IMR-90 (cell line): ENCODE measurements around the gene SEL1L. TPM values are rescaled to one million over a fixed set of nuclear protein-coding genes. Genes with fewer than 3 reads are reported as not detected.

Source experiments
- ATAC-seq: fragments of 200-7000 bp; cut with Tn5 transposase; 2 replicates; pipeline ENCODE4 v1.9.1; 2020; ENCODE audit warnings: low read depth, mild to moderate bottlenecking, moderate library complexity
- BruUV-seq: library from RNA; stranded (reverse); fragments of 400-500 nt; replicated peaks from 2 replicates; lab custom pipeline; 2021; lab: Mats Ljungman, UMichigan
- CTCF ChIA-PET: fragments of 300-600 bp; formaldehyde crosslinking; extraction: SDS; loops from one replicate; lab custom pipeline; 2021; ENCODE audit warnings: antibody characterized with exemption; lab: Yijun Ruan, JAX
- POLR2A ChIA-PET: fragments of 300-600 bp; sonication (Branson Sonifier 250); formaldehyde crosslinking; loops from one replicate; lab custom pipeline; 2022; ENCODE audit warnings: antibody characterized with exemption; ENCODE audit not compliant: unreplicated experiment; lab: Charles Lee
- DNase-seq: peaks from one replicate; pipeline ENCODE4 v3.0.0; 2013
- H2AFZ ChIP-seq: replicated peaks from 2 replicates; pipeline ENCODE3; 2013; ENCODE audit warnings: low read length, mild to moderate bottlenecking; ENCODE audit not compliant: poor library complexity
- H2AK5ac ChIP-seq: 2 replicates; pipeline ENCODE4 v1.6.1; 2013; ENCODE audit warnings: low read depth, low read length, inconsistent platforms
- H2AK9ac ChIP-seq: replicated peaks from 2 replicates; pipeline ENCODE3; 2013; ENCODE audit warnings: mild to moderate bottlenecking, low read depth, low read length, moderate library complexity; ENCODE audit not compliant: poor library complexity
- H2BK120ac ChIP-seq: 2 replicates; pipeline ENCODE4 v1.6.1; 2013; ENCODE audit warnings: low read depth, low read length, inconsistent platforms
- H2BK15ac ChIP-seq: 3 replicates; pipeline ENCODE4 v1.6.1; 2013; ENCODE audit warnings: low read depth, low read length, inconsistent platforms
- H2BK20ac ChIP-seq: 2 replicates; pipeline ENCODE4 v1.6.1; 2013; ENCODE audit warnings: low read depth, mild to moderate bottlenecking, inconsistent platforms, low read length, moderate library complexity
- H2BK5ac ChIP-seq: 2 replicates; pipeline ENCODE4 v1.6.1; 2013; ENCODE audit warnings: mild to moderate bottlenecking, low read depth, low read length, inconsistent platforms; ENCODE audit not compliant: poor library complexity, severe bottlenecking
- H3K14ac ChIP-seq: replicated peaks from 2 replicates; pipeline ENCODE4 v1.6.1; 2013; ENCODE audit warnings: low read depth, low read length, inconsistent platforms
- H3K18ac ChIP-seq: 2 replicates; pipeline ENCODE4 v1.6.1; 2013; ENCODE audit warnings: low read depth, low read length, control low read depth
- H3K23ac ChIP-seq: 2 replicates; pipeline ENCODE4 v1.6.1; 2013; ENCODE audit warnings: low read depth, low read length, inconsistent platforms
- H3K27ac ChIP-seq: 2 replicates; pipeline ENCODE4 v1.5.1; 2013; ENCODE audit warnings: mild to moderate bottlenecking, control low read depth, low read length; ENCODE audit not compliant: insufficient read depth
- H3K27me3 ChIP-seq: 2 replicates; pipeline ENCODE4 v1.6.1; 2013; ENCODE audit warnings: low read length; ENCODE audit not compliant: control insufficient read depth, insufficient read depth
- H3K36me3 ChIP-seq: 2 replicates; pipeline ENCODE4 v1.6.1; 2013; ENCODE audit warnings: low read length, mixed read lengths; ENCODE audit not compliant: control insufficient read depth, insufficient read depth
- H3K4ac ChIP-seq: 2 replicates; pipeline ENCODE4 v1.6.1; 2013; ENCODE audit warnings: low read depth, low read length, inconsistent platforms
- H3K4me1 ChIP-seq: 2 replicates; pipeline ENCODE4 v1.6.1; 2013; ENCODE audit warnings: low read length, mixed read lengths; ENCODE audit not compliant: control insufficient read depth, insufficient read depth
- H3K4me2 ChIP-seq: 2 replicates; pipeline ENCODE4 v1.6.1; 2013; ENCODE audit warnings: low read depth, mild to moderate bottlenecking, control low read depth, low read length, moderate library complexity
- H3K4me3 ChIP-seq: 2 replicates; pipeline ENCODE4 v1.5.1; 2013; ENCODE audit warnings: low read depth, mild to moderate bottlenecking, control low read depth, low read length, moderate library complexity; ENCODE audit not compliant: insufficient read depth
- H3K56ac ChIP-seq: 2 replicates; pipeline ENCODE4 v1.6.1; 2013; ENCODE audit warnings: low read length, inconsistent platforms; ENCODE audit not compliant: insufficient read depth; ENCODE audit errors: extremely low read depth
- H3K79me1 ChIP-seq, 2 experiments: 2 replicates each; pipeline ENCODE4 v1.6.1; 2013; ENCODE audit warnings: low read length in 2 of 2, inconsistent platforms in 1 of 2, low read depth in 1 of 2
- H3K9ac ChIP-seq: 2 replicates; pipeline ENCODE4 v1.6.1; 2013; ENCODE audit warnings: low read depth, low read length, control low read depth
- H3K9me1 ChIP-seq: 2 replicates; pipeline ENCODE4 v1.6.1; 2013; ENCODE audit warnings: low read length, inconsistent platforms; ENCODE audit not compliant: insufficient read depth
- H3K9me3 ChIP-seq: 2 replicates; pipeline ENCODE4 v1.6.1; 2013; ENCODE audit warnings: low read length; ENCODE audit not compliant: control insufficient read depth, insufficient read depth
- H4K20me1 ChIP-seq: 2 replicates; pipeline ENCODE4 v1.6.1; 2013; ENCODE audit warnings: low read length, inconsistent platforms; ENCODE audit not compliant: insufficient read depth
- H4K5ac ChIP-seq: 2 replicates; pipeline ENCODE4 v1.6.1; 2013; ENCODE audit warnings: mild to moderate bottlenecking, low read depth, low read length, control low read depth
- H4K8ac ChIP-seq, 2 experiments: 2 replicates each; pipeline ENCODE4 v1.6.1; 2013; ENCODE audit warnings: low read depth in 2 of 2, low read length in 2 of 2, control low read depth in 1 of 2, inconsistent platforms in 1 of 2
- H4K91ac ChIP-seq: 2 replicates; pipeline ENCODE4 v1.6.1; 2013; ENCODE audit warnings: low read depth, low read length, inconsistent platforms; ENCODE audit not compliant: insufficient read depth
- BHLHE40 ChIP-seq: fragments of 150-350 bp; IDR thresholded peaks from 2 replicates; pipeline ENCODE4 v1.6.1; 2016; ENCODE audit warnings: mild to moderate bottlenecking, low read depth, low read length
- WGBS, 2 experiments: methylation state at CpG; one replicate each; pipeline versions ENCODE4 v1.1.5 to v1.1.7; 2013; ENCODE audit warnings: missing lambda C conversion rate in 2 of 2; ENCODE audit not compliant: insufficient read length in 1 of 2; ENCODE audit errors: extremely low coverage in 2 of 2; 5-methylcytosine and 5-hydroxymethylcytosine counted together
- dilution Hi-C: fragments of 300-500 bp; cut with HindIII; formaldehyde crosslinking; loops from one replicate; pipeline ENCODE4 v1.14.3; 2018; ENCODE audit warnings: low sequenced_read_pairs; ENCODE audit not compliant: unreplicated experiment
- in situ Hi-C: fragments of 300-500 bp; cut with MboI; formaldehyde crosslinking; loops from 3 replicates; pipeline ENCODE4 v1.14.3; 2019; ENCODE audit warnings: low sequenced_read_pairs, inconsistent platforms, mixed read lengths
- intact Hi-C: fragments of 100-400 bp; cut with micrococcal nuclease; formaldehyde crosslinking; loops from 2 replicates; pipeline ENCODE4 v1.10.0; 2022
- polyA plus RNA-seq, 3 experiments: library from polyadenylated mRNA; depleted of rRNA; stranded (reverse); fragments of >200 nt; gene quantifications; 2 replicates each; pipeline ENCODE4 v1.2.3, GENCODE V29; 2012; ENCODE audit warnings: low replicate concordance in 1 of 3
- total RNA-seq: library from RNA; depleted of rRNA; stranded (reverse); fragments of >200 nt; gene quantifications from 2 replicates; pipeline ENCODE4 v1.2.3, GENCODE V29; 2012

The SEL1L gene
- total and polyA plus RNA-seq, 2 of the 4 experiments (the other 2 are of a cell fraction): 21.0 to 62.4 TPM

GRCh38 chr14:81447021-81447764, 86.5 kb downstream of the SEL1L start:
- Histone ChIP-seq H3K4me2 (no peak overlapping the region), H2AK5ac (no peak overlapping the region), H3K4me3 (no peak overlapping the region), H3K36me3 (no peaks in the 10 kb centered on the region), H2AFZ (no peak overlapping the region), H3K18ac (no peak overlapping the region), H3K14ac (no peak overlapping the region), H3K56ac (no peak overlapping the region), H4K20me1 (no peaks in the 10 kb centered on the region), H3K79me1 (no peaks in the 10 kb centered on the region), H2BK120ac (no peak overlapping the region), H3K4ac (no peak overlapping the region), H2BK15ac (no peak overlapping the region), H2AK9ac (no peak overlapping the region), H3K9me3 (no peaks in the 10 kb centered on the region), H3K4me1 (no peaks in the 10 kb centered on the region), H2BK20ac (no peak overlapping the region), H2BK5ac (no peak overlapping the region), H4K91ac (no peak overlapping the region), H4K8ac (no peak overlapping the region), H3K9me1 (no peaks in the 10 kb centered on the region), H3K23ac (no peak overlapping the region), H3K27ac (no peak overlapping the region), H3K9ac (no peak overlapping the region), H4K5ac (no peak overlapping the region), H3K27me3 (peaks cover 12% of the 10 kb centered on the region)
- no CpG with 5 or more reads among the region's 3 CpGs for WGBS, 2 experiments
- TF ChIP-seq BHLHE40: no peak
- ChIA-PET POLR2A (no interaction called here), CTCF (interaction anchor here (1.1 kb wide), 1 partner anchor 178 kb away, joined by 4 read pairs; no protein-coding TSS in a partner anchor)
- dilution Hi-C loops: no loop called here
- intact Hi-C loops: no loop called here
- DNase-seq (no peak), ATAC-seq (no peak)
- BruUV-seq: no TSS peak
- in situ Hi-C loops: no loop called here
